ENCODE data around the gene ARHGAP33.
"Not testable (repeated sequence)": the region's sequence is repeated elsewhere in the genome, so short reads cannot be mapped to it uniquely, and the experiment has no call there.

GRCh38 chr19:35836096-35836495 is 60.7 kb downstream of the ARHGAP33 start:
- not testable (repeated sequence) for TF ChIP-seq CTCF (conservative IDR thresholded peaks at IDR 0.05 in 1 of 2, IDR thresholded peaks at IDR 0.05 in 1 of 2; ENCODE audit: low read depth in 1 of 2, low read length in 2 of 2); EZH2 (IDR thresholded peaks at IDR 0.05; ENCODE audit: low read length, missing control alignments)
